Stimulated activated CD4-positive, alpha-beta T cell treated with anti-CD3 and anti-CD28 coated beads, Interleukin-1b, Interleukin-23, amount 100 ng/mL, for 1 hour (primary cell): ENCODE results near the gene MS4A15.
A peak's percentile ranks its signal among the peaks of the same experiment; 100 is the strongest.
"Not testable (repeated sequence)": the region's sequence is repeated elsewhere in the genome, so short reads cannot be mapped to it uniquely, and the experiment has no call there.

ENCODE experiments used
- DNase-seq, 2 donors: peaks; one replicate each; pipeline ENCODE4 v3.0.0-alpha.2; 2020; ENCODE audit warnings: low read depth in 2 of 2

The MS4A15 gene

DNA sequence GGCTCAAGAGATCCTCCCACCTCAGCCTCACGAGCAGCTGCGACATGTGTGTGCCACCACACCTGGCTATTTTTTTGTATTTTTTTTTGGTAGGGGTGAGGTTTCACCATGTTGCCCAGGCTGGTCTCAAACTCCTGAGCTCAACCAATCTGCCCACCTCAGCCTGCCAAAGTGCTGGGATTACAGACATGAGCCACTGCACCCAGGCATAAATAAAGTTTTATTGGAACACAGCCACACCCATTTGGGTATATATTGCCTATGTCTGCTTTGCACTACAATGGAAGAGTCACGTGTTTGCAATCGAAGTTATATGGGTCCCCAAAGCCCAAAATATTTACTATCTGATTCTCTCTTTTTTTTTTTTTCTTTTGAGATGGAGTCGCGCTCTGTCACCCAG is 1.8 kb upstream of the MS4A15 start:
- DNase-seq, result no peak

DNA sequence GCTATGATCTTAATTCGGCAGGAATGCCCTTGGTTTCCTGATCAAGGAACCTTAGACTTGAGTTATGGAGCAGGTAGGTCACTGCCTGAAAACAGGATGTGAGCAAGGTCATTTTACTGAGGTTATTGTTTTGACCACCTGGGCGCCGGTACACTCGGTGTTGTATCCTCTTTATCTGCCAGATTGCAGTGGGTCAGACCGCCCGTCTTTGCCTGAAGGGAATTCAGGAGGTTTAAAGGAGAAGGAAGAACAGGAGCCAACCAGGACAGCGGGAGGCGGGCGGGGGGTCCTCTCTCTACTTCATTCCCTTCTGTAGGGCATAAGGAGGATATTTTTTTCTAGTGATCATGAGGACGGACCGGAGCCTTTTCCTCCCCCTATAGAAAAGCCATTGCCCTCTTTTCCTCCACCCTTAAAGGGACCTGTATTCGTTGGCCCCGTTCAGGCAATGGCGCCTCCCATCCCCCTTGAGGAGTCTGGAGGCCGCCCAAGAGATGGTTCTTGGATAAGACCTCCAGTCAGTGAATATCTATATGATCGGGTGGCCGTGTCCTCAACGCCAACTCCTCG is 649 bp downstream of the MS4A15 start:
- no peak for DNase-seq

DNA sequence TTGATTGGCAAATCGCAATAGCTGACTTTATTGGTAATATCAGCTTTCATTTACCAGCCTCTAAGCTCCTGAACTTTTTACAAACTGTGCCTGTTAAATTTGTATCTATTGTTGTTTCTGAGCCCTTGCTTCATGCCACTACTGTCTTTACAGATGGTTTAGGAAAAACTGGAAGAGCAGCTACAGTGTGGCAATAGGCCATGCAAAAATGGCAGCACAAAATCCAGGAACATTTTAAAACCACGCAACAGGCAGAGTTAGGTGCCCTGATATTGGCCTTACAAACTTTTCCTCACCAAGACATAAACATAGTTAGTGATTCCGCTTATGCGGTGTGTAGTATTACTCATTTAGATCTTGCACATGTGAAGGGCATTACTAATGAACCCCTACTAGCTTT is 2.0 kb downstream of the MS4A15 start:
- DNase-seq, result not testable (repeated sequence)

DNA sequence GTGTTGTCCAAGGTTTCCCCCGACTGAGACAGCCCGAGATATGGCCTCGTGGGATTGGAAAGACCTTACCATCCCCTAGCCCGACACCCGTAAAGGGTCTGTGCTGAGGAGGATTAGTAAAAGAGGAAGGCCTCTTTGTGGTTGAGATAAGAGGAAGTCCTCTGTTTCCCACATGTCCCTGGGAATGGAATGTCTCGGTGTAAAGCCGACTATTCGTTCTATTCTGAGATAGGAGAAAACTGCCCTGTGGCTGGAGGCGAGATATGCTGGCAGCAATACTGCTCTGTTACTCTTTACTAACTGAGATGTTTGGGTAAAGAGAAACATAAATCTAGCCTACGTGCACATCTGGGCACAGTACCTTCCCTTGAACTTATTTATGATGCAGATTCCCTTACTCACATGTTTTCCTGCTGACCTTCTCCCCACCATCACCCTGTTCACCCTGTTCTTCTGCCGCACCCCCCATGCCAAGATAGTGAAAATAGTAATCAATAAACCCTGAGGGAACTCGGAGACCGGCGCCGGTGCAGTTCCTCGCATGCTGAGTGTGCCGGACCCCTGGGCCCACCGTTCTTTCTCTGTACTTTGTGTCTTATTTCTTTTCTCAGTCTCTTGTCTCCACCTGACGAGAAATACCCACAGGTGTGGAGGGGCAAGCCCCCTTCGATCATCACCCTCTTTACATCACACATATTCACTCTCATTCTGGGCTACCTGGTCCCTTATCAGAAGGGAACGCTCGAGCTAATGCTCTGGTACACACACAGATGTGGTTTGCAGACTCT is 3.0 kb downstream of the MS4A15 start:
- DNase-seq, result not testable (repeated sequence)

DNA sequence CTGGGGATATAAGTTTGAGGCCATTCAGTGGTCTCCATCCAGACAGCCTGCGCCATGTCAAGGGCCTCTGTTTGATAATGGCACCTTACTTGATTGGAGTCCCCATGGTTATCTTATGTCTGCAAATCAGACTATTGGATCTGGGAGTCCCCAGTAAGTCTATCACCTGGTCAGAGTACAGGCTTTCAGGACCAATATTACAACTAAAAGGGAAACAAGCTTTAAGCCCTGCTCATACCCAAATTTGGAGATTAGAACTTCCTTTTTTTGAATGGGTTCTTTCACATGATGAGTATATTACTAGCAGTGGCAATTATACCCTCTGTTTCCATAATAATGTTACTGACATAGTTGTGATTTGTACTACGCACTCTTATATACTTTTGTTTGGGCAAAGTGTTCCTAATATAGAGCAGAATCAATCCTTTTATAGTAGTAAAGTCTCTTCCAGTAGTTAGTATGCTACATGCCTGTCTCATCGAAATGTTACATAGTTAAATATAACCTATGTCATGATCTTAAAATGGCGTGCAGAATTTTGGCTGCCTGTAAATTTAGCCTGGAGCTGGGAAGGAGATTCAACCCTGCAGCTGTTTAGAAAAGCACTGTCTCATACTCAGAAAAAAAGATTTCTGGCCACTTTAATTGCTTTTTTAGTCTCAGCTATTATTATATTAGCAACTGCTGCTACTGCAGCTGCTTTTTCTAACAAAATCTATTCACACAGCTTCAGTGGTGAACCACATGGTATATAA is 4.9 kb downstream of the MS4A15 start:
- DNase-seq, result no peak

DNA sequence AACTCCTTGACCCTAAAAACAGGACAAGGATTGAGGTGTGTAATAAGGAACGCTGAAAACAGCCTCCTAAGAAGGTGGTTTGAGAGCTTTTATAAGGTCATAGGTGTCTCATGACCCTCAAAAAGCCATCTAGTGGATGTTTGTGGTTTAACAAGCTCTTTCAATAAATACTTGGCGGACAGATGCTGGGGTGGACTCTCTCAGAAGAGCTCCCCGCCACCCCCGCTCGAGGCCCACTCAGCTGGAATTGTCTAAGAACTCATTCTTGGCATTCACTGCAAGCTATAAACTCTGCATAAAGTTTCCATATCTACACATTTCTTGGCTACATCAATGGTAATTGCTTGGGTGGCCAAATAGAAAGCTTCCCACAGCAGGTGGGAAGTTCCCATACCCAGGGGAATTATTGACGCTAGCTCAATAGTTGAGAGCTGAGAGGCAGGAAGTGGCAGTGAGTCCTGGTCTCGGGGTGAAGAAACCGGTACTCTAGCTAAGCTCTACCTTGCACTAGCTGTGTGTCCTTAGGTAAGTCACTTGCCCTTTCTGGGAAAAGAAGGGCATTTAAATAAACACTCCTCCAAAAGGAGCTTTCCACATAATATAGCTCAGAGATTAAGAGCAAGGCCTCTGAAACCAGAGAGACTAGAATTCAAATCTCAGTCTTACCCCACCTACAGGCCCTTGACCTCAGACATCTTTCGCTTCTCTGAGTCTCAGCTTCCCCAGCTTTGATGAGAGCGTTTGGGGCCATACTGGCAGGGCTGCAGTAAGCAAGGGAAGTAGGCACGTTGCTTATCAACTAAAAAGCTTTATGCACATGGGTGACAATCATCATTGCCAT is 6.4 kb downstream of the MS4A15 start:
- no peak for DNase-seq

DNA sequence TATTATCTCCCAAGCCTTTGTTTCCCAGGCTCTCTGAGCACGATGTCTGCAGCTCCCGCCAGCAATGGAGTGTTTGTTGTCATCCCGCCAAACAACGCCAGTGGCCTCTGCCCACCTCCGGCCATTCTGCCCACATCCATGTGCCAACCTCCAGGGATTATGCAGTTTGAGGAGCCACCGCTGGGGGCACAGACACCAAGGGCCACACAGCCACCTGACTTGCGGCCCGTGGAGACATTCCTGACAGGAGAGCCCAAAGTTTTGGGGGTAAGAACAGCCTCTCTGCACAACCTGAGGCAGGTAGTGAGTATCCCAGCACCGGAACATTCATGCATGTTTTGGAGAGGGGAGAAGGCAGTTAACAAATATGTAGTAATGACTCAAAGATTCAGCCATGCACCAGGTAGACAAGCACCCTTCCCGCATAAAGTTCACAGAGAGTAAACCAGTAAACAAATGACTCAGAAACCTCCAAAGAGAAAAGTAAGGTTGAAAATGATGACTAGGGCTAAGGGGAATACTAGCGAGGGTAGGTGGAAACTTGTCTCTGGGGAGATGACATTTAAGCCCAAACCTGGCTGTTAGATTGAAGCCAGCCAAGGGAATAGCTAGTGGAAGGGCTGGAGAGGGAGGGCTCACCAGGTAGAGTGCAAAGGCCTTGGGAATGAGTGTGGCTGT is 7.2 kb downstream of the MS4A15 start:
- no peak for DNase-seq

DNA sequence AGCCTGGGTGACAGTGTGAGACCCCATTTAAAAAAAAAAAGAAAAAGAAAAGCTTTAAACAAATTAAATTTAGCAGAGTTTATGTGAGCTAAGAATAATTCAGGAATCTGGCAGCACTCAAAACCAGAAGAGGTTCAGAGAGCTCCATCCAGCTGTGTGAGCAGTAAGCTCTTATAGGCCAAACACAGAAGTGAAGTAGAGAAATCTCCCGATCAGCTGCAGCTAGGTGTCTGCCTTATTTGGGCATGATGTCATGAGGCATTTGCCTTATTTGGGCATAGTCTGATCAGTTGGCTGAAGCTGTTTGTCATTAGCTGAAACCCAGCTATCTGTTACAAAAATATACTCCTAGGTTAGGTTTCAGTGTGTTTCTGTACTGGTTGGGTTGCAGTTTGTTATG is 8.2 kb downstream of the MS4A15 start:
- DNase-seq, result no peak

DNA sequence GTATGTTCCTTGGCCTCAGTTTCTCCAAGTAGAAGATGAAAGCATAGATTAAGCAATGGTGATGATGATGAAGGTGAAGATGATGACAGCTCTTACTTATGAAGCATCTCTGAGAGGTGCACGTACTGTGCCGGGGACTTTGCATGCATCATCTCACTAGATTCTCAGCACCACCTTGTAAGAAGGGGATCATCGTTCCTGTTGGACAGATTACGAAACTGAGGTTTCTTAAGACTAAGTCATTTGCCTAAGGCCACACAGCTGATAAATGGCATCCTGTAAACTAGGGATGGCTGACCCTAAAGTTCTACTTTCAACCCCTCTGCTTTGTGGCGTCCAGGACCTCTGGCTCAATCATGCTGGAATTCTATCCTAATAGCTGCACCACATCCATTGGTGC is 8.7 kb downstream of the MS4A15 start:
- no peak for DNase-seq

DNA sequence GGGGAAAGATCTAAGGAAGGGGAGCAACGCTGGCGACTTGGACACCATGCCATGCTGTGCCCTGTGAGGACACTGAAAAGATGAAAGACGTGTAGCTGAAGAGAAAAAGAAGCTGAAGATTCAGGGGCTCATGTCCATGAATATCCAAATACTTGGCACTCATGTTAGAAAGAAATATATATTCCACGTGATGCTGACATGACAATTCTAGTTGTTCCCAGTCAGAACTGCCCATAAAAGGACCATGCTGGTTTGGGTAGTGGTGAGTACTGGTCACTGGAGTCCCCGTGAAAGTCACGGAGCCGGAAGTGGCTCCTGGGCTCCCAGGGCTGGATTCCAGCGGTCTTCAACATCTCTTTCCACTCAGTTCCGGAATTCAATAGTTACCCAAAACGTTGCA is 9.9 kb downstream of the MS4A15 start:
- no peak for DNase-seq

DNA sequence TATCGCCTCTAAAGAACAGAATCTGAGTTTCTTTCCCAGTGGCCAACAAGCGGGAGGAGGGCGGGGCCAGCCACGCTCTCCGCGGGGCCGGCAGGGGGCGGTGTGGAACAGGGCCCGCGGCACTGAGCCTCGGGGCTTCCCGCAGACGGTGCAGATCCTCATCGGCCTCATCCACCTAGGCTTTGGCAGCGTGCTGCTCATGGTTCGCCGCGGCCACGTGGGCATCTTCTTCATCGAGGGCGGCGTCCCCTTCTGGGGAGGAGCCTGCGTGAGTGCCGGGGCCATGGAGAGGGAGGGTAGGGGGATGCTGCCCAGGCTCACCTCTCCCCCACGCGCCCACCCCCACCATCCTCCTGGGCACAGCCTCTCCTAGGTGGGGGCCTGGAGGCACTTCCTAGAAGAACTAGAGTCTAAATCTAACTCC is 10.7 kb downstream of the MS4A15 start:
- no peak for DNase-seq

DNA sequence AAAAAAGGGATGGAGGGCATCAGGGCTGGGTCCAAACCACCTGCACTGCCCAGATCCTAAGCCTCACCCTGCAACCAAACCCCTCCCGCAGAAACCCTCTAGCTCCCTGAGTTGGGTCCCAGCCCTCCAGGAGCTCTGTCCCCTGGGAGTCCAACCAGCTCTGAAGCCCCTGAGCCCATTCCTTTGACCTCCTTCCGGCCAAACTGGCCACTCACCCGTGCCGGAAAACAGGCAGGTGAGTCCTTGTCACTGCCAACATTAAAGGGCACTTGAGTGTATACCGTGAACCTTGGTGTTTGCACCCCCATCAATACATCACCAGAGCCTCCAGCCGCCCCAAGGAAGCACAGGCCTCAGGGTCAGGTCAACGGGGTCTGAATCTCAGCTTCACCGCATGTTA is 11.5 kb downstream of the MS4A15 start:
- DNase-seq, result no peak

DNA sequence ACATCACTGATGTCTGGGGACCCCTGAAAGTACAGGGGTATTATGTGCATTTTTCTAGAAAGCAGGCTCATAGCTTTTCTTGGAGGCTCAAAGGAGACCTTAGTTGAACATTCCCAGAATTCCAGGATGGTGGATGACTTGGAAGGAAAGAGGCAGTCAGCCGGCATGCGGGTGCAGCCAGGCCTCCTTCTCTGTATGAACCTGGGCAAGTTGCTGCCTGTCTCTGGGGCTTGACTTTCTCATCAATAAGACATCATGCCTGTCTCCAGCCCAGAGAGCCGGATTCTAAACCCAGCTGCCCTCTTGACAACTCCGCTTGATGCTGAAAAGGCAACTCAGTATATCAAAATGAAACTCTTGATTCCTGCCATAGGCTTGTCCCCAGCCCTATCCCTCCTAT is 12.6 kb downstream of the MS4A15 start:
- no peak for DNase-seq

DNA sequence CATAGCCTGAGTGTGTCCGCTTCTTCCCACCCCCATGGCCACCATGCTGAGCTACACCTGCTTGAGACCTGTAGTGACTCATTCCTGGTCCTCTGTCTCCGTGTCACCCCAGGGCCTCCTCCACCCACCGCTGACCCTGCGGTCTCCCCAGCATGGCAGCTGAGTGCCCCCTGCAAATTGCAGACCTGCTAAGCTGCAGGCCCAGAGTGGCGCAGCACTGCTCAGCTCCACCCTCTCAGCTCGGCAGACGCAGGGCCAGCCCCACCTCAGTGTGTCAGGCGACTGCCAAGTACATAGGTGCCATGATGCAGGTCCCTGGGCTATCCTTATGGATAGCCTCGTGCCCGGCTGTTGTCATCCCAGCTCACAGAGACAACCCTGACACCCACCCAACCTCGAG is 13.1 kb downstream of the MS4A15 start:
- no peak for DNase-seq

DNA sequence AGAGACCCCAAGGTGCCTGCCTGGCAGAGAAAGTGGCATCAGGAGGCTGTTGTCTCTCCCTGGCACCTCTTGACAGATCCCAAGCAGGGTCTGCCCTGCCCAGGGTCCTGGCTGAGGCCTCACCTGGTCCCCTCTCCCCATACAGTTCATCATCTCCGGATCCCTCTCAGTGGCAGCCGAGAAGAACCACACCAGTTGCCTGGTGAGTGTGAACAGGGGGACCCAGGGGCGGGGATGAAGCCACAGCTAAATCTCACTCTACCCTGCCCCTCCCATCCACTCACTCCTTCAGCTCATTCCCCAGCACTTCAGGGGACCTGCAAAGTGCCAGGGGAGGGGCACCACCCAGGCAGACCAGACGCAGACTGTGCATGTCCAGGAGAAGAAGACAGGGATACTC is 14.5 kb downstream of the MS4A15 start:
- DNase-seq, result no peak

DNA sequence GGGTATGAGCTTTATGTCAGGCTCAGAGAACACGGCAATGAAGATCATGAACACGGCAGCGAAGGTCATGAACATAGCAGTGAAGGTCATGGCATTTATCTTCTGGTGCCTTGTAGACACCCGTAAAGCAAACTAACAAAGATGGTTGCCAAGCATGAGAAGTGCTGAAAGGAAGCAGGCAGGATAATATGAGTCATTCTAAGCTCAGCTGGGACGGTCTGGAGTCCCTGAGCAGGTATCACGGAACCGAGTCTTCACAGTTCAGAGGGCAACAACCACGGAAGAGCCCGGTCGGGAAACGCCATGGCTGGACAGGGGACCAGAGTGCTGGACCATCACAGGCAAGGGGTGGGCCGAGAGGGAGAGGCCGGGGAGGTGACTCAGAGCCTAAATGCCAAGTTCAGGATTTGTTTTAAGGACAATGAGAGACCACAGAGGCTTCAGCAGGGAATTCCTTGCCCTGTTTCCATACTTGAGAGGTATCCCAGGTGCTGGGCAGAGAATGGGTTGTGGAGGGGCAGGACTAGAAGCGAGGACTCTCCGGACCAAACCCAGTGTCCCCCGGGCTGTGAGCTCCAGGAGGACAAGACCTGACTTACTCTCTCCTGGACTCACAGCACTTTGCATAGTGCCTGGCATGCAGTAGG is 15.3 kb downstream of the MS4A15 start:
- no peak for DNase-seq

DNA sequence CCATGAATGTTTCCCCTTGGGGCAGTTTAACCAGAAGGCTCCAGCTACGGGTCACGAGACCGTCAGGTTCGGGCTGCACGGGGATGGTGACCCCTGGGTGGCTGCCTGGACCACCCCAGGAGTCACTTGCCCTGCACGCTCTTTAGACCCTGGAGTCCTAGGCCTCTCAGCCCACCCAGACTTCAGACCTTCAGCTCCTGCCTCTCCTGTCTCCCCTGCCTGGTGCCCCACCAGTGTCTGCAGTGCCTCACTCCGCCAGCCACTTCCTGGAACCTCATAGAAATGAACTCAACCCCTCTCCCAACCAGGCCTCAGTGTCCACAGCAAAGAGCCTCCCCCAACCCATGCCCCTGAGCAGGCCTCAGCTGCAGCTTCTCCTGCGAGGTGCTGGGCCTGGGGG is 16.0 kb downstream of the MS4A15 start:
- DNase-seq, result no peak

DNA sequence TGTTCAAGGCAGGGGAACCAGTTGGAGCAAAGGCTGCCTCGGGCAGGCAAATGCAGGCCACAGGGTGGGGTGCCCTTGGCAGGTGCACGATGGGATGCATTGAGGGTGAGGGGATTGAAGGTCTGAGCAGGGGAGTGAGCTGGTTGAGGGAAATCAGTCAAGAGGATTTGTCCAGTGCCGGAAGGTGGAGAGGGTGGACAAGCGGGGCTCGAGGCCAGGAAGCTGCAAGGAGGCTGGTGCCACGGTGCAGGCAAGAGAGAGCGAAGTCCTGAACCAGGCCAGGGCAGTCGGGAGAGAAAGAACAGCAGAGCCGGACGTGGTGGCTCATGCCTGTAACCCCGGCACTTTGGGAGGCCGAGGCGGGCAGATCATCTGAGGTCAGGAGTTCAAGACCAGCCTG is 18.1 kb downstream of the MS4A15 start:
- no peak for DNase-seq

DNA sequence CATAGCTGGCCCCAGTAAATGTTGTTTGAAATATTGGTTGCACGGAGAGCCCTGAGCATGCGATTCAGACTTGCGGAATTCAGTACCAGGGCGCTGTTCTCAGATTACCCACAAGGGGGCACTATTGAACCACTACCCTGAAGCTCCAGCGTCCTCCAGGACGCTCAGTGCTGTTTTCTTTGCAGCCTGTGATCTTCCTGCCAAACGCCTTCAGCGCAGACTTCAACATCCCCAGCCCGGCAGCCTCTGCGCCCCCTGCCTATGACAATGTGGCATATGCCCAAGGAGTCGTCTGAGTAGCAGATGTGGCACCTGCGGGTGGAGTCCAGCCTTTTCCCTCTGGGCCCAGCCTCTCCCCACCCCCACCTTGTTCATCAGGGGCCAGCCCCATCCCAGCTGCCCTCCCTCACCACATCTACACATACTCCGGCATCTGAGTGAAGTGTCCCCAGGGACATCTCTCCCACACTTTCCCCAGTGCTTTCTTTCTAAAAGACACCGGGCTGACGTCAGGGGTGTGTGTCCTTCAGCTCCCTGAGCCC is 18.8 kb downstream of the MS4A15 start:
- peak; percentile 63 to 76 for DNase-seq

DNA sequence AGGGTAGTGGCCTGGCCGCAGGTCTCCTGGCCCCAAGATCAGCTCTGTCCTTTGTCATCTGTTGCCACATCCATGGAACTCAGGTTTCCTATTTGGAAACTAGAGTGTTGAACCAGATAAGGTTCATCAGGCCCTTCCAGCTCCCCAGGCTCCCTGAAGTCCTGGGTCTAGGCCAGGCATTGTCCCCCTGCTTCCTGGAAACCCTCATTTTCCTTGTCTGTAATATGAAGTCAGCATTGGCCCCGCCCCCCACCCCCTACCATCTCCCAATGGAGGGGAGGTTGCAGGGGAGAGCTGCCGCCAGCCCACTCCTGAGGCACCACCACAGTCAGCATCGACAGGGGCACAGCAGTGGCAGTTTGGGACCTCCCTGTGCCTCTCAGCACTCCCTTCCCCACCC is 19.5 kb downstream of the MS4A15 start:
- no peak for DNase-seq

DNA sequence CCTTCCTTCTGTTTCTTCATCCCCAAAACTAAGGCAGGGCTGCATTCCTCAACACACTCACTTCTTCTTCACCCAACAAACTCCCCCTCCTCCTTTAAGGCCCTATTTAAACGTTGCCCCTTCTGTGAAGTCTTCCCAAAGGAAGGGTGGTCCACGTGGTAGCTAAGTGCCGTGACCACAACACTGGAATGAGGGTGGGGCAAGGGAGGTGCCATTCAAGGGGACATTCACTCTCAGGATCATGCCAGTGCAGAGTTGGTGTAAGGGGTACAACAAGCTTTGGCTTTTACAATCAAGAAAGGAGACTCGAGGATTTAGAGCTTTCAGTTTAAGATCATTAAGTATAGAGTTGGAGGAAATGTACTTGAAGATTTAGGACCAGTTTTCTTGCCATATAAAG is 20.4 kb downstream of the MS4A15 start:
- no peak for DNase-seq
